Karpas-422 (cell line): Measurements from ENCODE around the gene ELAVL3. TPM values are rescaled to one million over a fixed set of nuclear protein-coding genes. Genes with fewer than 3 reads are reported as not detected.
"Not testable (repeated sequence)": the region's sequence is repeated elsewhere in the genome, so short reads cannot be mapped to it uniquely, and the experiment has no call there.

Source experiments
- DNase-seq: peaks from one replicate; pipeline ENCODE4 v3.0.0-alpha.2; 2015
- H2AFZ ChIP-seq: fragments of 200-600 bp; sonication (generic); 2 replicates; pipeline ENCODE4 v1.6.1; 2014; ENCODE audit warnings: antibody characterized with exemption, low read length, mixed read lengths
- H3K27ac ChIP-seq: fragments of 200-600 bp; sonication (generic); 2 replicates; pipeline ENCODE4 v1.5.1; 2014; ENCODE audit warnings: mild to moderate bottlenecking, low read length, moderate library complexity
- H3K27me3 ChIP-seq: fragments of 200-600 bp; sonication (generic); 2 replicates; pipeline ENCODE4 v1.6.1; 2014; ENCODE audit warnings: low read length, mixed read lengths
- H3K36me3 ChIP-seq: fragments of 200-600 bp; sonication (generic); 2 replicates; pipeline ENCODE4 v1.6.1; 2014; ENCODE audit warnings: low read length, mixed read lengths; ENCODE audit not compliant: insufficient read depth
- H3K4me1 ChIP-seq: fragments of 200-600 bp; sonication (generic); 2 replicates; pipeline ENCODE4 v1.6.1; 2014; ENCODE audit warnings: mild to moderate bottlenecking, low read length, mixed read lengths
- H3K4me2 ChIP-seq: fragments of 200-600 bp; sonication (generic); 2 replicates; pipeline ENCODE4 v1.6.1; 2014; ENCODE audit warnings: low read length, low read depth, mild to moderate bottlenecking; ENCODE audit not compliant: poor library complexity, severe bottlenecking
- H3K4me3 ChIP-seq: fragments of 200-600 bp; sonication (generic); 2 replicates; pipeline ENCODE4 v1.5.1; 2014; ENCODE audit warnings: mild to moderate bottlenecking, antibody characterized with exemption, low read length, mixed read lengths
- H3K79me2 ChIP-seq: fragments of 200-600 bp; sonication (generic); 2 replicates; pipeline ENCODE4 v1.6.1; 2014; ENCODE audit warnings: mild to moderate bottlenecking, low read length, mixed read lengths
- H3K9ac ChIP-seq: fragments of 200-600 bp; sonication (generic); 2 replicates; pipeline ENCODE4 v1.6.0; 2014; ENCODE audit warnings: low read length
- H3K9me2 ChIP-seq: fragments of 200-600 bp; sonication (generic), shearing (Covaris generic); replicated peaks from 2 replicates; pipeline ENCODE4 v1.6.0; 2014; ENCODE audit warnings: mild to moderate bottlenecking, low read length, moderate library complexity; ENCODE audit not compliant: insufficient read depth
- H3K9me3 ChIP-seq: fragments of 300-700, 200-600 bp; sonication (generic); 2 replicates; pipeline ENCODE4 v1.6.1; 2014; ENCODE audit warnings: low read length, mixed read lengths
- H4K20me1 ChIP-seq: fragments of 200-600 bp; sonication (generic); 2 replicates; pipeline ENCODE4 v1.6.1; 2014; ENCODE audit warnings: mild to moderate bottlenecking, antibody characterized with exemption, low read length, low read depth; ENCODE audit not compliant: insufficient read depth
- small RNA-seq: library from RNA; depleted of rRNA; stranded (forward); fragments of <200 nt; gene quantifications from one replicate; pipeline ENCODE3, GENCODE V24; 2014
- total RNA-seq: library from RNA; depleted of rRNA; stranded (reverse); fragments of >200 nt; shearing (Covaris generic); gene quantifications from 2 replicates; pipeline ENCODE4 v1.2.3, GENCODE V29; 2014; ENCODE audit warnings: low replicate concordance; rRNA removed

Gene ELAVL3
- total RNA-seq, 1 experiment from 2014 or later = not detected

DNA sequence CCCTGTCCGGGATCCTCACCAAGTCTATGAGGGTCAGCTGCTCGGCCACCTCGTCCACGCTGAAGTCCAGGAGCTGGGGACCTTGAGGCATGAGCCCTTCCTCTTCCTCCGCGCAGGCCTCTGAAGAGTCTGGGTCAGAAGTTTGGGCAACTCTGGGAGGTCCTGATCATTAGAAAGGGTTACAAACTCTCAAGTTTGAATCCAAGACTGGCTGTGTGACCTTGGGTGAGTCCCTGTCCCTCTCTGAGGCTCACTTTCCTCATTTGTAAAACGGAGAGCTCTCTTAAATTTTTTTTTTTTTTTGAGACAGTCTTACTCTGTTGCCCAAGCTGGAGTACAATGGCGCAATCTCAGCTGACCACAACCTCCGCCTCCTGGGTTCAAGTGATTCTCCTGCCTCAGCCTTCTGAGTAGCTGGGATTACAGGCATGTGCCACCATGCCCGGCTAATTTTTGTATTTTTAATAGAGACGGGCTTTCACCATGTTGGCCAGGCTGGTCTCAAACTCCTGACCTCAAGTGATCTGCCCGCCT, 74.1 kb downstream of the ELAVL3 start:
- H3K27me3 ChIP-seq = not testable (repeated sequence)

DNA sequence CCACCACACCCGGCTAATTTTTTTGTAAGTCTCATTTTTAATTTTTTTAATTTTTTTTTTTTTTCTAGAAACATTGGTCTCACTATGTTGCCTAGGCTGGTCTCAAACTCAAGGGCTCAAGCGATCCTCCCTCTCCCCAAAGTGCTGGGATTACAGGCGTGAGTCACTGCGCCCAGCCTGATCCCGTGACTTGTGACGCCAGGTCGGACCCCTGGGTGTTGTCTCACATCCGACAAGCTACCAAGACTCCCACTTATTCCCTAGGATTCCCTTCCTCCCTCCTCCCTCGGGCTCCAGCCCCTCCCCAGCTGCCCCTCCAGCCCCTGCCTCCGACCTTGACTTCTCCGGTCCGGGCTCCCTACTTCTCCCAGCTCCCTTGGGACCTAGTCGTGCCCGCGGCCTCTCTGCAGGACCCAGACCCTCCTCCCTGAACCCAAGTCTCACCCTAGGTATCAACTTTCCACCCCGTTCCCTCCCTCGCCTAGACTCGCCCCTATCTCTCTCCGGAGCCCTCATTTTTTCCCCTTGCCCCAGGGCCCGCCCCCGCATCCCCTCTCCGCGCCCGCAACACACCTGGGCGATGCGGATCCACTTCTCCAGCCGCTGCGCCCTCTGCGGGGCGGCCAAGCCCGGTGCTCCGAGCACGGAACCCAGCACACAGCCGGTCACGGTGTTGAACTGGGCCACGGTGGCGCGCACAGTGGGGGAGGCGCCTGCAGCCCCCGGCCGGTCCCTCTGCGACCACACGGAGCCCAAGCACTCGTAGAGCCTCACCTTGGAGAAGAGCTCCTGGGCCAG, 74.8 kb downstream of the ELAVL3 start:
- no peak for DNase-seq
- H2AFZ ChIP-seq = no peak overlapping the region
- H3K4me2 ChIP-seq = no peak overlapping the region
- H3K36me3 ChIP-seq = no peaks in the 10 kb centered on the region
- H4K20me1 ChIP-seq = no peaks in the 10 kb centered on the region
- no peaks in the 10 kb centered on the region for H3K9me3 ChIP-seq
- H3K4me1 ChIP-seq = no peaks in the 10 kb centered on the region
- no peak overlapping the region for H3K4me3 ChIP-seq
- H3K9me2 ChIP-seq = no peaks in the 10 kb centered on the region
- H3K79me2 ChIP-seq = no peaks in the 10 kb centered on the region
- no peak overlapping the region for H3K27ac ChIP-seq
- no peaks in the 10 kb centered on the region for H3K27me3 ChIP-seq
- H3K9ac ChIP-seq = no peak overlapping the region

More for the DNA sequence above, 74.1 kb downstream of the ELAVL3 start:
- H3K36me3 ChIP-seq, H2AFZ ChIP-seq, H3K79me2 ChIP-seq, H3K9me2 ChIP-seq, H3K4me3 ChIP-seq, H3K4me2 ChIP-seq, H3K27ac ChIP-seq, H3K9ac ChIP-seq, H3K9me3 ChIP-seq, H3K4me1 ChIP-seq, H4K20me1 ChIP-seq, DNase-seq: not testable (repeated sequence)

DNA sequence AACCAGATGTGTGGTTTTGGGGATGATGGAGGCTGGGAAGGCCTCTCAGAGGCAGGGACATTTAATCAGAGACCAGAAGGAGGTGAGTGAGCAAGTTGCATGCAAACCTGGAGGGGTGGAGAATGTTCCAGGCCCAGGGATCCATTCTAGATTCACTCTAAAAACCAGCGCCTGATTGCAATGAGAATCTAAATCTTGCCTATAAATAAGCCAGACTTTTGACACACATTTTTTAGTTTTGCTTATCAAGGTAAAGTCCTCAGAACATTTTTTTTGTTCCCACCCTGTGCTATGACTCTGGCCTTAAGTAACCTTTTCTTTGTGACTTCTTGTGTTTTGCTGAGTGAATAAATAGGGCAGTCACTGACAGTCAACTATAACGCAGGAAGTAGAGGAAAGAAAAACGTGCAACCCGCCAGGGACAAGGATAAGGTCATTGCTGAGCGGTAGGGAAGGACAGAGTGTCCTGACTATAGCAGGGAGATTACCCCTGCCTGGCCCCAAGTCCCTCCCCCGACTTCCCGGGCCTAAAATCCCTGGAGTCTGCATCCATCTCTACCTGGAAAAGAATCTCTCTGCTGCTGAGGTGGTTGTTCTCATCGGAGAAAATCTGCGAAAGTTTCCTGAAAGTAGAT, 76.1 kb downstream of the ELAVL3 start:
- Histone ChIP-seq H3K4me1 (no peaks in the 10 kb centered on the region), H3K4me3 (no peak overlapping the region)
- no peak for DNase-seq

DNA sequence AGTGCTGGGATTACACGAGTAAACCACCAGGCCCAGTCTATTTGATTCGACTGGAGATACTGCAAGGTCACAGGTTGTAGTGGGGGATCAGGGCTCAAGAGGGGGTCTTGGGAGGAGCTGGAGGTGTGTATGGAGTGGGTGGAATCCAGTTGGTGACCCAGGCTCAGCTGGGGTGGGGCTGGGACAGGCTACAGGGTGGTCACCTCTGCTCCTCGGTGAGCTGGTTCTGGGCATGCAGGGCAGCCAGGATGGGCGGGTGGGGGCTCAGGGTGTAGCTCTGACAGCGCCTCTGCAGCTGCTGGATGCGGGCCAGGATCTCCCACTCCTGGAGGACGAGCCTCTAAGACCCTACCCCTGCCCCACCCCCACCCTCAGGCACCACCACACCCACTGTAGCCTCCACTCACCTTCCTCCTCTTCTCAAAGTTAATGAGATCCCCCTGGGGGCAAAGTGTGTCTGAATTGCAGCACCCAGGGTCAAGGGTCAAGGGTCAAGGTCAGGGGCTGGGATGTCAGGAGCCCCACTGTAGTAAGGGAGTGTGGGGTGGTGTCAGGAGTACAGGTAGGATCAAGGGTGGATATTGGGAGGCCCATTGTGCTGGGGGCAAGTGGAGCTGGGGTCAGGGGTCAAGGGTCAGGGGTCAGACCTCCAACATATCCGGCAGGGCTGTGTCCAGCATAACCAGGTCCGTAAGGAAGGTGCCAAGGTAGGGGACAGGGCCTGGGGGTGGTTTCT, 78.9 kb downstream of the ELAVL3 start:
- no peaks in the 10 kb centered on the region for H3K27me3 ChIP-seq
- no peak overlapping the region for H3K27ac ChIP-seq
- no peak overlapping the region for H3K4me2 ChIP-seq
- no peak for DNase-seq
- H3K36me3 ChIP-seq = no peaks in the 10 kb centered on the region
- H3K4me1 ChIP-seq = no peaks in the 10 kb centered on the region
- H3K79me2 ChIP-seq = no peaks in the 10 kb centered on the region
- H4K20me1 ChIP-seq = no peaks in the 10 kb centered on the region
- H3K9ac ChIP-seq = no peak overlapping the region
- no peak overlapping the region for H2AFZ ChIP-seq
- no peak overlapping the region for H3K4me3 ChIP-seq
- no peaks in the 10 kb centered on the region for H3K9me2 ChIP-seq
- no peaks in the 10 kb centered on the region for H3K9me3 ChIP-seq

More for the DNA sequence above, 76.1 kb downstream of the ELAVL3 start:
- Histone ChIP-seq H4K20me1 (no peaks in the 10 kb centered on the region), H3K9me3 (no peaks in the 10 kb centered on the region), H3K27me3 (no peaks in the 10 kb centered on the region), H3K4me2 (no peak overlapping the region), H3K27ac (no peak overlapping the region), H3K9me2 (no peaks in the 10 kb centered on the region), H3K79me2 (no peaks in the 10 kb centered on the region), H3K9ac (no peak overlapping the region), H2AFZ (no peak overlapping the region), H3K36me3 (no peaks in the 10 kb centered on the region)

Small RNA genes within 50 kb of the gene (small RNA-seq; reads per million reads assigned to genes)
- gene MIR7974 (4.3 reads per million, percentile 76 among the genes with 10 or more reads in this experiment), gene RF00019 (not detected), gene RN7SL833P (0.24 reads per million)

Other genes with a start within 250 kb of the ELAVL3 start
- not detected in 2 replicates for gene ANGPTL8, start 241.4 kb downstream of the ELAVL3 start, total RNA-seq
- gene DOCK6, start 218.5 kb downstream of the ELAVL3 start, total RNA-seq = 6.5 and 10.3 TPM in 2 replicates
- gene TSPAN16, start 184.9 kb downstream of the ELAVL3 start, total RNA-seq = not detected in 2 replicates
- 8.6 and 9.0 TPM in 2 replicates for gene RAB3D, start 141.4 kb downstream of the ELAVL3 start, total RNA-seq
- 103 and 156 TPM in 2 replicates for gene TMEM205, start 134.8 kb downstream of the ELAVL3 start, total RNA-seq
- 2.9 and 14.8 TPM in 2 replicates for gene CCDC159, start 134.5 kb downstream of the ELAVL3 start, total RNA-seq
- gene PLPPR2, start 125.6 kb downstream of the ELAVL3 start, total RNA-seq = 0.43 and 0.67 TPM in 2 replicates
- gene SWSAP1, start 106.4 kb downstream of the ELAVL3 start, total RNA-seq = 7.4 and 12.6 TPM in 2 replicates
- gene EPOR, start 96.7 kb downstream of the ELAVL3 start, total RNA-seq = 8.5 and 16.7 TPM in 2 replicates
- gene RGL3, start 61.7 kb downstream of the ELAVL3 start, total RNA-seq = 2.5 TPM in 1 of 2 replicates, not detected in the other
- gene ODAD3, start 45.9 kb downstream of the ELAVL3 start, total RNA-seq = 0.32 TPM in 1 of 2 replicates, not detected in the other
- gene PRKCSH, start 45.4 kb downstream of the ELAVL3 start, total RNA-seq = 77.3 and 90.4 TPM in 2 replicates
- 6.1 and 11.3 TPM in 2 replicates for gene ZNF653, start 24.8 kb upstream of the ELAVL3 start, total RNA-seq
- 59.8 and 86.0 TPM in 2 replicates for gene ECSIT, start 48.1 kb upstream of the ELAVL3 start, total RNA-seq
- not detected in 2 replicates for gene CNN1, start 57.8 kb upstream of the ELAVL3 start, total RNA-seq
- 52.5 and 84.1 TPM in 2 replicates for gene ELOF1, start 78.2 kb upstream of the ELAVL3 start, total RNA-seq
- 24.0 and 55.1 TPM in 2 replicates for gene ACP5, start 96.6 kb upstream of the ELAVL3 start, total RNA-seq
- 19.9 and 27.7 TPM in 2 replicates for gene ZNF627, start 116.4 kb upstream of the ELAVL3 start, total RNA-seq